NCI-H774 (cell line): ENCODE results near the gene ZNF575.
"Not testable (repeated sequence)": the region's sequence is repeated elsewhere in the genome, so short reads cannot be mapped to it uniquely, and the experiment has no call there.

Experiments
- DNase-seq: peaks from one replicate; lab custom pipeline; 2025; lab: John Stamatoyannopoulos, UW

Gene ZNF575

GRCh38 chr19:43511324-43511723 is 21.7 kb upstream of the ZNF575 start:
- no peak for DNase-seq

GRCh38 chr19:43512399-43512798 is 20.6 kb upstream of the ZNF575 start:
- not testable (repeated sequence) for DNase-seq

- no peak for DNase-seq
These were observed 14.9 kb upstream of the ZNF575 start for GRCh38 chr19:43518051-43518450.

- peak; percentile 65 for DNase-seq
These were observed 13.4 kb upstream of the ZNF575 start for GRCh38 chr19:43519436-43520088.

GRCh38 chr19:43522929-43523328 is 10.1 kb upstream of the ZNF575 start:
- no peak for DNase-seq

- not testable (repeated sequence) for DNase-seq
These were observed 9.3 kb upstream of the ZNF575 start for GRCh38 chr19:43523696-43524095.

GRCh38 chr19:43524922-43525835 is 7.8 kb upstream of the ZNF575 start:
- no peak for DNase-seq

- DNase-seq, result no peak
These were observed 6.9 kb upstream of the ZNF575 start for GRCh38 chr19:43525836-43526771.

GRCh38 chr19:43526884-43527859 is 5.8 kb upstream of the ZNF575 start, which contains the start of gene ETHE1:
Gene ETHE1, minus strand, starts transcription at chr19:43527201. Its CDS starts 24 bp downstream, at chr19:43527177.
- peak; percentile 60 for DNase-seq

- peak; percentile 48 for DNase-seq
These were observed 4.9 kb upstream of the ZNF575 start for GRCh38 chr19:43527860-43528622.

- peak; percentile 84 for DNase-seq
These were observed 422 bp upstream of the ZNF575 start for GRCh38 chr19:43532571-43532961.

- DNase-seq, result peak; percentile 98
These were observed 737 bp downstream of the ZNF575 start for GRCh38 chr19:43533546-43534304.

- no peak for DNase-seq
These were observed 1.4 kb downstream of the ZNF575 start for GRCh38 chr19:43534305-43534815.

GRCh38 chr19:43534816-43535761 is 2.1 kb downstream of the ZNF575 start:
- DNase-seq, result no peak

- DNase-seq, result no peak
These were observed 5.9 kb downstream of the ZNF575 start for GRCh38 chr19:43538922-43539321.

GRCh38 chr19:43540381-43540780 is 7.4 kb downstream of the ZNF575 start:
- no peak for DNase-seq

GRCh38 chr19:43541920-43542650 is 9.1 kb downstream of the ZNF575 start:
- DNase-seq, result no peak
